Keratinocyte (primary cell): Measurements from ENCODE around the gene NPAS3. TPM values are rescaled to one million over a fixed set of nuclear protein-coding genes. Genes with fewer than 3 reads are reported as not detected.

Experiments used
- DNase-seq: peaks from one replicate; pipeline ENCODE4 v3.0.0-alpha.2; 2011; ENCODE audit warnings: low read depth, missing footprints, low spot score
- FAIRE-seq: peaks from 2 replicates; lab custom pipeline; 2011; peaks lifted over from hg19 to GRCh38; lab: Jason Lieb, UNC
- H2AFZ ChIP-seq: 2 replicates; pipeline ENCODE4 v1.6.0; 2012; ENCODE audit warnings: low read length, control low read depth, inconsistent platforms; ENCODE audit not compliant: control insufficient read depth
- H3K27ac ChIP-seq: 2 replicates; pipeline ENCODE4 v1.5.1; 2011; ENCODE audit warnings: low read length; ENCODE audit not compliant: control insufficient read depth, insufficient read depth
- H3K27me3 ChIP-seq: 3 replicates; pipeline ENCODE4 v1.6.0; 2011; ENCODE audit warnings: low read length; ENCODE audit not compliant: control insufficient read depth, insufficient read depth; ENCODE audit errors: extremely low read depth
- H3K36me3 ChIP-seq, 2 experiments: 2 replicates in 1 of 2; 3 replicates in 1 of 2; pipeline ENCODE4 v1.5.1; 2011; ENCODE audit warnings: low read length in 2 of 2, mild to moderate bottlenecking in 1 of 2; ENCODE audit not compliant: control insufficient read depth in 2 of 2, insufficient read depth in 2 of 2; ENCODE audit errors: extremely low read depth in 1 of 2
- H3K4me1 ChIP-seq: 3 replicates; pipeline ENCODE4 v1.5.1; 2011; ENCODE audit warnings: low read length; ENCODE audit not compliant: control insufficient read depth, insufficient read depth; ENCODE audit errors: extremely low read depth
- H3K4me2 ChIP-seq: 3 replicates; pipeline ENCODE4 v1.6.0; 2011; ENCODE audit warnings: low read depth, low read length; ENCODE audit not compliant: control insufficient read depth, insufficient read depth; ENCODE audit errors: extremely low read depth
- H3K4me3 ChIP-seq, 3 experiments: fragments of 200-600 bp in 1 of 3; sonication (generic) in 1 of 3; 2 replicates in 2 of 3; 3 replicates in 1 of 3; pipeline ENCODE4 v1.5.1; 2011 to 2016; ENCODE audit warnings: low read length in 3 of 3, mild to moderate bottlenecking in 3 of 3, control low read depth in 2 of 3, inconsistent platforms in 1 of 3, low read depth in 1 of 3, mixed read lengths in 1 of 3, mixed run types in 1 of 3, moderate library complexity in 1 of 3; ENCODE audit not compliant: control insufficient read depth in 2 of 3, insufficient read depth in 2 of 3; ENCODE audit errors: extremely low read depth in 1 of 3
- H3K79me2 ChIP-seq: 2 replicates; pipeline ENCODE4 v1.6.0; 2012; ENCODE audit warnings: low read length; ENCODE audit not compliant: control insufficient read depth, insufficient read depth
- H3K9ac ChIP-seq: 3 replicates; pipeline ENCODE4 v1.6.0; 2011; ENCODE audit warnings: low read length; ENCODE audit not compliant: control insufficient read depth, insufficient read depth; ENCODE audit errors: extremely low read depth
- H3K9me1 ChIP-seq: 3 replicates; pipeline ENCODE4 v1.6.0; 2011; ENCODE audit warnings: low read length; ENCODE audit not compliant: control insufficient read depth, insufficient read depth; ENCODE audit errors: extremely low read depth
- H3K9me3 ChIP-seq: 2 replicates; pipeline ENCODE4 v1.5.1; 2012; ENCODE audit warnings: low read depth, low read length; ENCODE audit not compliant: control insufficient read depth
- H4K20me1 ChIP-seq: 3 replicates; pipeline ENCODE4 v1.6.0; 2011; ENCODE audit warnings: low read length; ENCODE audit not compliant: control insufficient read depth, insufficient read depth; ENCODE audit errors: extremely low read depth
- EZH2 ChIP-seq: IDR thresholded peaks from one replicate; pipeline ENCODE4 v1.6.1; 2012; ENCODE audit warnings: inconsistent platforms, mild to moderate bottlenecking, low read length, moderate library complexity
- dilution Hi-C: fragments of 300-500 bp; cut with MboI; formaldehyde crosslinking; loops from one replicate; pipeline ENCODE4 v1.7.0; 2020; ENCODE audit warnings: low sequenced_read_pairs; ENCODE audit not compliant: extremely low pct_ligation_motif_present
- polyA plus RNA-seq, 5 experiments: library from polyadenylated mRNA; depleted of rRNA in 3 of 5; stranded (reverse) in 3 of 5; stranded (forward) in 1 of 5; unstranded in 1 of 5; fragments of >200 nt; gene quantifications; 1 replicate in 1 of 5; 2 replicates in 3 of 5; 3 replicates in 1 of 5; pipeline versions ENCODE4 v1.2.1 to v1.2.3, GENCODE V29; 2011 to 2012; ENCODE audit warnings: missing spikeins in 2 of 5, low read depth in 1 of 5, low replicate concordance in 1 of 5
- TF ChIP-seq, protein P1 (sequence below), 3 experiments: IDR thresholded peaks in 1 of 3; conservative IDR thresholded peaks in 1 of 3; optimal IDR thresholded peaks in 1 of 3; 2 replicates in 2 of 3; 3 replicates in 1 of 3; pipeline versions ENCODE3 to v1.5.1; 2011; ENCODE audit warnings: low read length in 3 of 3, mild to moderate bottlenecking in 3 of 3, moderate library complexity in 2 of 3, control low read depth in 1 of 3, inconsistent platforms in 1 of 3; ENCODE audit not compliant: insufficient read depth in 2 of 3; ENCODE audit errors: extremely low read depth in 1 of 3

NPAS3 gene
- polyA plus RNA-seq, 1 donor (not counting 4 experiments of a cell fraction or from before 2014, with no cell fraction given) = 0.07 TPM

DNA sequence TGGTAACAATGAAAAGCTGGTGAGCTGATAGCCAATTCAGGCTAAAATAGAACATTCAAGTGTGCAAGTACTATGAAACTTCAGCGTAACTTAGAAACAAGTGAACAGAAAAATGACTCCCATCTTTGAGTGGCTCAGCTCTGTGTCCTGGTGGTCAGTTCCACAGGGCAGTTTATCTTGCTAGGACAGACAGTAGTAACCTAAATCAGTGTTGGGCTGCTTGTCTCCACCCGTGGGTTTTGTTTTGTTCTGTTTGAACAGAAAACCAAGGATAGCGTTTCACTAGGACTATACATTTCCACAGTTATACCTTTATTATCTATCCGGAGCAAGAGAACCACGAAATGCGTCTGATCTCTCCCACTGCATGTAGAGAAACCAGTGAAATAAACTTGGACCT lies 544.4 kb downstream of the NPAS3 start:
- Histone ChIP-seq H3K9me1 (no peaks in the 10 kb centered on the region), H3K9ac (no peak overlapping the region), H3K4me3 (no peak overlapping the region), H3K27ac (no peak overlapping the region), H3K4me1 (no peaks in the 10 kb centered on the region), H3K4me2 (no peak overlapping the region), H2AFZ (no peak overlapping the region), H3K27me3 (no peaks in the 10 kb centered on the region), H3K9me3 (no peaks in the 10 kb centered on the region), H3K36me3 (no peaks in the 10 kb centered on the region), H4K20me1 (no peaks in the 10 kb centered on the region), H3K79me2 (no peaks in the 10 kb centered on the region)
- DNase-seq (no peak), FAIRE-seq (no peak)
- dilution Hi-C loops = no loop called here
- no peak for TF ChIP-seq EZH2
- TF ChIP-seq, protein P1, sequence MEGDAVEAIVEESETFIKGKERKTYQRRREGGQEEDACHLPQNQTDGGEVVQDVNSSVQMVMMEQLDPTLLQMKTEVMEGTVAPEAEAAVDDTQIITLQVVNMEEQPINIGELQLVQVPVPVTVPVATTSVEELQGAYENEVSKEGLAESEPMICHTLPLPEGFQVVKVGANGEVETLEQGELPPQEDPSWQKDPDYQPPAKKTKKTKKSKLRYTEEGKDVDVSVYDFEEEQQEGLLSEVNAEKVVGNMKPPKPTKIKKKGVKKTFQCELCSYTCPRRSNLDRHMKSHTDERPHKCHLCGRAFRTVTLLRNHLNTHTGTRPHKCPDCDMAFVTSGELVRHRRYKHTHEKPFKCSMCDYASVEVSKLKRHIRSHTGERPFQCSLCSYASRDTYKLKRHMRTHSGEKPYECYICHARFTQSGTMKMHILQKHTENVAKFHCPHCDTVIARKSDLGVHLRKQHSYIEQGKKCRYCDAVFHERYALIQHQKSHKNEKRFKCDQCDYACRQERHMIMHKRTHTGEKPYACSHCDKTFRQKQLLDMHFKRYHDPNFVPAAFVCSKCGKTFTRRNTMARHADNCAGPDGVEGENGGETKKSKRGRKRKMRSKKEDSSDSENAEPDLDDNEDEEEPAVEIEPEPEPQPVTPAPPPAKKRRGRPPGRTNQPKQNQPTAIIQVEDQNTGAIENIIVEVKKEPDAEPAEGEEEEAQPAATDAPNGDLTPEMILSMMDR (optimal IDR thresholded peaks at IDR 0.05 in 1 of 3, IDR thresholded peaks at IDR 0.05 in 1 of 3, conservative IDR thresholded peaks at IDR 0.05 in 1 of 3; ENCODE audit: extremely low read depth in 1 of 3, insufficient read depth in 2 of 3, low read length in 3 of 3) = no peak

DNA sequence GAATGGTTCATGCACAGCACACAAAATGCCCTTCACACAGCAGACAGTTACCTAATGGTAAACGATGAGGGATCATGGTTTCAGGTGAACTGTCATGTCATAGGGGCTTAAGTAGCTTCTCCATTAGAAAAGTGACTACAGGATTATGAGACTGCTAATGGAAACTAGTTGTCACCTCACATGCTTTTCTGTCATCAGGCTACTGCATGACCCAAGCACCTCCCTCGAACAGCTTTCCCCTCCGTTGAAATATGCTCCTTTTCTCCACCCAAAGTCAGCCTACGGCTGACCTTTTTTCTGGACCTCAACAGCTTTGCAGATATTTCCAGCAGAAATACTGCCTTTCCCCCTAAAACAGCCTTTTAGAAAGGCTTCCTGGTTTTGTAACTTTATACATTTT lies 544.9 kb downstream of the NPAS3 start:
- TF ChIP-seq EZH2 = no peak
- TF ChIP-seq, protein P1 (optimal IDR thresholded peaks at IDR 0.05 in 1 of 3, IDR thresholded peaks at IDR 0.05 in 1 of 3, conservative IDR thresholded peaks at IDR 0.05 in 1 of 3; ENCODE audit: extremely low read depth in 1 of 3, insufficient read depth in 2 of 3, low read length in 3 of 3) = no peak
- Histone ChIP-seq H3K9ac (no peak overlapping the region), H3K4me2 (no peak overlapping the region), H3K4me1 (no peaks in the 10 kb centered on the region), H3K79me2 (no peaks in the 10 kb centered on the region), H3K4me3 (no peak overlapping the region), H4K20me1 (no peaks in the 10 kb centered on the region), H3K27ac (no peak overlapping the region), H3K27me3 (no peaks in the 10 kb centered on the region), H3K9me3 (no peaks in the 10 kb centered on the region), H3K36me3 (no peaks in the 10 kb centered on the region), H2AFZ (no peak overlapping the region), H3K9me1 (no peaks in the 10 kb centered on the region)
- no peak for FAIRE-seq
- no peak for DNase-seq
- dilution Hi-C loops = no loop called here
